Thyroid gland (tissue), 4 donors: ENCODE measurements around the gene IGSF10.

Experiments
- CTCF ChIP-seq, 6 experiments: fragments of 200-600 bp in 3 of 6; fragments of 450-650 bp in 3 of 6; sonication (generic) in 3 of 6; IDR thresholded peaks; one replicate each; pipeline ENCODE4 v1.5.1; 2016 to 2019; ENCODE audit warnings: antibody characterized with exemption in 6 of 6, mild to moderate bottlenecking in 2 of 6, inconsistent platforms in 1 of 6, moderate library complexity in 1 of 6
- POLR2A ChIP-seq, 2 donors: fragments of 450-650 bp; IDR thresholded peaks; one replicate each; pipeline ENCODE4 v1.6.1; 2017; ENCODE audit warnings: antibody characterized with exemption in 2 of 2, mild to moderate bottlenecking in 2 of 2, moderate library complexity in 1 of 2

GRCh38 chr3:151446002-151446340, 14.9 kb downstream of the IGSF10 start:
- TF ChIP-seq CTCF (IDR thresholded peaks at IDR 0.05): no peak
- no peak for TF ChIP-seq POLR2A (IDR thresholded peaks at IDR 0.05)
